ENCODE results near the gene NCEH1.

NCEH1 gene

GRCh38 chr3:172582712-172583111 is 128.2 kb downstream of the NCEH1 start:
- no peak for DNase-seq (ENCODE audit: low read depth in 2 of 2)

GRCh38 chr3:172581757-172582166 is 129.1 kb downstream of the NCEH1 start:
- DNase-seq (ENCODE audit: low read depth in 2 of 2): no peak

- DNase-seq (ENCODE audit: low read depth in 2 of 2): no peak
Observed at GRCh38 chr3:172580680-172581401, 130.0 kb downstream of the NCEH1 start.
